Keratinocyte (primary cell): ENCODE data around the gene SLC7A6.

ENCODE experiments used
- EZH2 ChIP-seq: IDR thresholded peaks from one replicate; pipeline ENCODE4 v1.6.1; 2012; ENCODE audit warnings: inconsistent platforms, mild to moderate bottlenecking, low read length, moderate library complexity
- TF ChIP-seq, protein P1 (sequence below), 3 experiments: IDR thresholded peaks in 1 of 3; conservative IDR thresholded peaks in 1 of 3; optimal IDR thresholded peaks in 1 of 3; 2 replicates in 2 of 3; 3 replicates in 1 of 3; pipeline versions ENCODE3 to v1.5.1; 2011; ENCODE audit warnings: low read length in 3 of 3, mild to moderate bottlenecking in 3 of 3, moderate library complexity in 2 of 3, control low read depth in 1 of 3, inconsistent platforms in 1 of 3; ENCODE audit not compliant: insufficient read depth in 2 of 3; ENCODE audit errors: extremely low read depth in 1 of 3

GRCh38 chr16:68332411-68333121 lies 68.2 kb downstream of the SLC7A6 start:
- TF ChIP-seq, protein P1, sequence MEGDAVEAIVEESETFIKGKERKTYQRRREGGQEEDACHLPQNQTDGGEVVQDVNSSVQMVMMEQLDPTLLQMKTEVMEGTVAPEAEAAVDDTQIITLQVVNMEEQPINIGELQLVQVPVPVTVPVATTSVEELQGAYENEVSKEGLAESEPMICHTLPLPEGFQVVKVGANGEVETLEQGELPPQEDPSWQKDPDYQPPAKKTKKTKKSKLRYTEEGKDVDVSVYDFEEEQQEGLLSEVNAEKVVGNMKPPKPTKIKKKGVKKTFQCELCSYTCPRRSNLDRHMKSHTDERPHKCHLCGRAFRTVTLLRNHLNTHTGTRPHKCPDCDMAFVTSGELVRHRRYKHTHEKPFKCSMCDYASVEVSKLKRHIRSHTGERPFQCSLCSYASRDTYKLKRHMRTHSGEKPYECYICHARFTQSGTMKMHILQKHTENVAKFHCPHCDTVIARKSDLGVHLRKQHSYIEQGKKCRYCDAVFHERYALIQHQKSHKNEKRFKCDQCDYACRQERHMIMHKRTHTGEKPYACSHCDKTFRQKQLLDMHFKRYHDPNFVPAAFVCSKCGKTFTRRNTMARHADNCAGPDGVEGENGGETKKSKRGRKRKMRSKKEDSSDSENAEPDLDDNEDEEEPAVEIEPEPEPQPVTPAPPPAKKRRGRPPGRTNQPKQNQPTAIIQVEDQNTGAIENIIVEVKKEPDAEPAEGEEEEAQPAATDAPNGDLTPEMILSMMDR (optimal IDR thresholded peaks at IDR 0.05 in 1 of 3, IDR thresholded peaks at IDR 0.05 in 1 of 3, conservative IDR thresholded peaks at IDR 0.05 in 1 of 3; ENCODE audit: extremely low read depth in 1 of 3, insufficient read depth in 2 of 3, low read length in 3 of 3): no peak
- TF ChIP-seq EZH2: no peak
